ENCODE data around the gene SLC25A18. TPM values are rescaled to one million over a fixed set of nuclear protein-coding genes. Genes with fewer than 3 reads are reported as not detected.

Gene SLC25A18
- total RNA-seq, 2 donors from 2014 or later: 9.0 to 10.6 TPM

- Histone ChIP-seq H3K9me3 (no peaks in the 10 kb centered on the region), H3K4me3 (peak overlapping the region; percentile 89 to 91), H3K36me3 (no peaks in the 10 kb centered on the region), H3K27ac (peak overlapping the region; percentile 90 to 92), H3K4me1 (replicated peaks) (no peaks in the 10 kb centered on the region), H3K27me3 (replicated peaks; ENCODE audit: insufficient read depth) (no peaks in the 10 kb centered on the region)
- TF ChIP-seq POLR2AphosphoS5 (IDR thresholded peaks at IDR 0.05): no peak
- TF ChIP-seq POLR2A (IDR thresholded peaks at IDR 0.05): no peak
- no peak for TF ChIP-seq CTCF (IDR thresholded peaks at IDR 0.05)
- intact Hi-C loops (cut with DNase I): loop anchor here (1.0 to 10.0 kb wide), 3 partner anchors 9 to 464 kb away; partner anchors contain the start of gene BCL2L13
- WGBS: 0% methylated on average over 1 of the region's 1 CpG
- DNase-seq (ENCODE audit: low spot score): no peak
These were observed 65.8 kb downstream of the SLC25A18 start for GRCh38 chr22:17629173-17629489.

GRCh38 chr22:17629641-17630040, 66.3 kb downstream of the SLC25A18 start:
- intact Hi-C loops (cut with DNase I): loop anchor here (1.0 to 10.0 kb wide), 3 partner anchors 9 to 465 kb away; partner anchors contain the start of gene BCL2L13
- Histone ChIP-seq H3K27me3 (replicated peaks; ENCODE audit: insufficient read depth) (no peaks in the 10 kb centered on the region), H3K4me3 (no peak overlapping the region), H3K9me3 (no peaks in the 10 kb centered on the region), H3K4me1 (replicated peaks) (no peaks in the 10 kb centered on the region), H3K36me3 (no peaks in the 10 kb centered on the region), H3K27ac (no peak overlapping the region)
- 86% methylated on average over 7 of the region's 7 CpGs for WGBS
- TF ChIP-seq POLR2AphosphoS5 (IDR thresholded peaks at IDR 0.05) (no peak), CTCF (IDR thresholded peaks at IDR 0.05) (no peak), POLR2A (IDR thresholded peaks at IDR 0.05) (no peak)
- DNase-seq (ENCODE audit: low spot score): no peak

- TF ChIP-seq POLR2A (IDR thresholded peaks at IDR 0.05) (no peak), POLR2AphosphoS5 (IDR thresholded peaks at IDR 0.05) (no peak), CTCF (IDR thresholded peaks at IDR 0.05) (no peak)
- Histone ChIP-seq H3K9me3 (no peaks in the 10 kb centered on the region), H3K27ac (no peak overlapping the region), H3K4me1 (replicated peaks) (no peaks in the 10 kb centered on the region), H3K27me3 (replicated peaks; ENCODE audit: insufficient read depth) (no peaks in the 10 kb centered on the region), H3K36me3 (no peaks in the 10 kb centered on the region), H3K4me3 (no peak overlapping the region)
- intact Hi-C loops (cut with DNase I): no loop called here
- DNase-seq (ENCODE audit: low spot score): no peak
- 98% methylated on average over 9 of the region's 9 CpGs for WGBS
These were observed 67.8 kb downstream of the SLC25A18 start for GRCh38 chr22:17631076-17631565.

- intact Hi-C loops (cut with DNase I): no loop called here
- peak; percentile 67 for DNase-seq (ENCODE audit: low spot score)
- H3K36me3 ChIP-seq: no peaks in the 10 kb centered on the region
- H3K27ac ChIP-seq: peak overlapping the region; percentile 26 to 57
- no peaks in the 10 kb centered on the region for H3K4me1 ChIP-seq (replicated peaks)
- no peak overlapping the region for H3K4me3 ChIP-seq
- no peaks in the 10 kb centered on the region for H3K9me3 ChIP-seq
- H3K27me3 ChIP-seq (replicated peaks; ENCODE audit: insufficient read depth): no peaks in the 10 kb centered on the region
- TF ChIP-seq CTCF (IDR thresholded peaks at IDR 0.05): no peak
- TF ChIP-seq POLR2AphosphoS5 (IDR thresholded peaks at IDR 0.05): peak; percentile 89
- WGBS: 32% methylated on average over 4 of the region's 4 CpGs
These were observed 70.1 kb downstream of the SLC25A18 start for GRCh38 chr22:17633217-17633997.

- Histone ChIP-seq H3K27ac (peak overlapping the region; percentile 26 to 57), H3K4me3 (no peak overlapping the region), H3K27me3 (replicated peaks; ENCODE audit: insufficient read depth) (no peaks in the 10 kb centered on the region), H3K36me3 (no peaks in the 10 kb centered on the region), H3K9me3 (no peaks in the 10 kb centered on the region), H3K4me1 (replicated peaks) (no peaks in the 10 kb centered on the region)
- TF ChIP-seq POLR2A (IDR thresholded peaks at IDR 0.05): no peak
- TF ChIP-seq CTCF (IDR thresholded peaks at IDR 0.05): no peak
- TF ChIP-seq POLR2AphosphoS5 (IDR thresholded peaks at IDR 0.05): no peak
- intact Hi-C loops (cut with DNase I): no loop called here
- WGBS: 82% methylated on average over 3 of the region's 3 CpGs
- DNase-seq (ENCODE audit: low spot score): no peak
These were observed 70.7 kb downstream of the SLC25A18 start for GRCh38 chr22:17633998-17634323.

Data from prostate gland (tissue), 2 donors.